Astrocyte of the spinal cord (primary cell): ENCODE results near the gene CPLX1.
"Not testable (repeated sequence)": the region's sequence is repeated elsewhere in the genome, so short reads cannot be mapped to it uniquely, and the experiment has no call there.

ENCODE experiments used
- DNase-seq: peaks from one replicate; pipeline ENCODE4 v3.0.0; 2011; ENCODE audit warnings: low read depth, low spot score
- H3K4me3 ChIP-seq: 2 replicates; pipeline ENCODE4 v1.5.1; 2011; ENCODE audit warnings: low read depth, mild to moderate bottlenecking, low read length, moderate library complexity
- CTCF ChIP-seq: IDR thresholded peaks from 2 replicates; pipeline ENCODE4 v1.5.1; 2012; ENCODE audit warnings: low read depth, mild to moderate bottlenecking, low read length, inconsistent platforms
- in situ Hi-C: cut with HindIII; loops from 2 replicates; pipeline ENCODE4 v1.10.0; 2017; ENCODE audit warnings: low sequenced_read_pairs

The CPLX1 gene

GRCh38 chr4:818106-818921 is 7.6 kb downstream of the CPLX1 start:
- no peak for TF ChIP-seq CTCF
- DNase-seq = no peak
- no peak overlapping the region for H3K4me3 ChIP-seq
- in situ Hi-C loops = no loop called here

- TF ChIP-seq CTCF = no peak
- DNase-seq = no peak
- no peak overlapping the region for H3K4me3 ChIP-seq
- in situ Hi-C loops = no loop called here
These were observed 10.3 kb downstream of the CPLX1 start for GRCh38 chr4:815464-816146.

GRCh38 chr4:814312-814850 is 11.5 kb downstream of the CPLX1 start:
- TF ChIP-seq CTCF = no peak
- DNase-seq = no peak
- H3K4me3 ChIP-seq = no peak overlapping the region
- in situ Hi-C loops = no loop called here

- no peak overlapping the region for H3K4me3 ChIP-seq
- no peak for TF ChIP-seq CTCF
- in situ Hi-C loops = no loop called here
- DNase-seq = no peak
These were observed 12.0 kb downstream of the CPLX1 start for GRCh38 chr4:813900-814299.

GRCh38 chr4:808860-809570 is 16.9 kb downstream of the CPLX1 start:
- no peak for TF ChIP-seq CTCF
- in situ Hi-C loops = no loop called here
- no peak for DNase-seq
- H3K4me3 ChIP-seq = no peak overlapping the region

GRCh38 chr4:807792-808191 is 18.1 kb downstream of the CPLX1 start:
- in situ Hi-C loops = no loop called here
- DNase-seq = no peak
- no peak for TF ChIP-seq CTCF
- no peak overlapping the region for H3K4me3 ChIP-seq

- DNase-seq, H3K4me3 ChIP-seq, in situ Hi-C loops: not testable (repeated sequence)
These were observed 18.9 kb downstream of the CPLX1 start for GRCh38 chr4:806979-807378.
